ENCODE measurements around the gene HPCAL1.

The HPCAL1 gene

GRCh38 chr2:10383960-10384734 lies 81.4 kb downstream of the HPCAL1 start:
- Histone ChIP-seq H3K36me3 (ENCODE audit: control insufficient read depth, insufficient read depth, low read length) (no peaks in the 10 kb centered on the region), H3K27ac (ENCODE audit: low read depth, low read length) (no peak overlapping the region), H2BK120ac (ENCODE audit: low read depth, low read length) (no peak overlapping the region), H3K4me3 (ENCODE audit: low read length) (no peak overlapping the region), H3K23ac (ENCODE audit: low read length) (no peak overlapping the region), H3K4me1 (ENCODE audit: control insufficient read depth, low read depth, low read length) (peaks cover 18% of the 10 kb centered on the region), H3K18ac (ENCODE audit: low read length) (no peak overlapping the region), H4K5ac (ENCODE audit: low read length) (no peak overlapping the region), H2AK5ac (ENCODE audit: low read length) (no peak overlapping the region), H3K79me2 (ENCODE audit: control insufficient read depth, insufficient read depth, low read length) (no peaks in the 10 kb centered on the region), H2BK15ac (replicated peaks; ENCODE audit: low read depth) (no peak overlapping the region), H3K9ac (ENCODE audit: low read length) (no peak overlapping the region), H3K56ac (ENCODE audit: low read length) (no peak overlapping the region), H3K27me3 (ENCODE audit: insufficient read depth, low read length, poor library complexity) (no peaks in the 10 kb centered on the region), H3K4ac (ENCODE audit: low read depth, low read length) (no peak overlapping the region), H2BK5ac (ENCODE audit: low read length) (no peak overlapping the region), H3K79me1 (ENCODE audit: low read length) (no peaks in the 10 kb centered on the region), H3K4me2 (ENCODE audit: low read length) (no peak overlapping the region), H4K8ac (ENCODE audit: low read depth, low read length) (no peak overlapping the region)
- no CpG with 5 or more reads among the region's 8 CpGs for WGBS (ENCODE audit: extremely low coverage, insufficient coverage, low lambda C conversion rate)
- no peak for DNase-seq

GRCh38 chr2:10385501-10385900 lies 82.8 kb downstream of the HPCAL1 start:
- H3K4me3 ChIP-seq (ENCODE audit: low read length), result no peak overlapping the region
- no CpG with 5 or more reads among the region's 17 CpGs for WGBS (ENCODE audit: extremely low coverage, insufficient coverage, low lambda C conversion rate)

DNA sequence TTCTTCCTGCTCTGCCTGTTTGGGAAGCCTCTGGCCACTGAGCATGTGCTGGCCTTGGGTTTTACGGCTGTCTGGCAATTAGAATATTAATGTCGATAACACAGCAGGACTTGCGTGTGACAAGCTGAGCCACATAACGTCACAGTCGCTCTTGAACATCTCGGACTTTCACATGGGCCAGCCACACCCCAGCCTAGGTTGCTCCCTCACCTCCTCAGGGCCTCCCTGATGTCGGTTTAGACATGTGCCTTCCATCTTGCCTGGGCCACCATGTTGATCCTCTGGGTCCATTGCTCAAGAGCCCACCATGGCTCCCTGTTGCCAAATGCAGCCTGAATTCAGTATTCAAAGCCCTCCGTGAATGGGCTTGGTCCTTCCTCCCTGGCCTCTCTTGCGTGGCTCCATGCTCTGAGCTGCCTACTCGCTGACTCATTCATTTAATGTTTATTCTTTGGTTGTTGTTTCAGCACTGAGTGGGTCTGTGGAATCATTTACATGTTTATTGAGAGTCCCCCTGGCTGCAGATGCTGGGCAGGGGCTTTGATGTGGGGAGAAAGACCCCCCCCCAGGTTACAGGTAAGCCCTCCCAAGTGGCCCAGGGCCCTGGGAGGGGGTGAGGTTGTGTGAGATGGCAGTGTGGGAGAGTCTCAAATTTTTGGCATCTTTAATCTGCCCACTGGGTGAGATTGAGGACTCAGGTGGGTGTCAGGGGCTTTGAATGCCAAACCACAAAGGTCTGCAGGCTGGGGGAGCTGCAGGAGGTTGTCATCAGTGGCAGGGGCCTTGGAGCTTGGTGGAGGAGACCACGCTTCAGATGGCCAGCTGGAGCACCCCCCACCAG lies 83.4 kb downstream of the HPCAL1 start:
- Histone ChIP-seq H3K18ac (ENCODE audit: low read length) (no peak overlapping the region), H3K27ac (ENCODE audit: low read depth, low read length) (no peak overlapping the region), H2BK5ac (ENCODE audit: low read length) (no peak overlapping the region), H3K56ac (ENCODE audit: low read length) (no peak overlapping the region), H4K8ac (ENCODE audit: low read depth, low read length) (no peak overlapping the region), H3K4me2 (ENCODE audit: low read length) (no peak overlapping the region), H3K4me3 (ENCODE audit: low read length) (no peak overlapping the region), H3K36me3 (ENCODE audit: control insufficient read depth, insufficient read depth, low read length) (no peaks in the 10 kb centered on the region), H3K4me1 (ENCODE audit: control insufficient read depth, low read depth, low read length) (peaks cover 17% of the 10 kb centered on the region), H2BK15ac (replicated peaks; ENCODE audit: low read depth) (no peak overlapping the region), H3K27me3 (ENCODE audit: insufficient read depth, low read length, poor library complexity) (no peaks in the 10 kb centered on the region), H2BK120ac (ENCODE audit: low read depth, low read length) (no peak overlapping the region), H3K23ac (ENCODE audit: low read length) (no peak overlapping the region), H2AK5ac (ENCODE audit: low read length) (no peak overlapping the region), H3K4ac (ENCODE audit: low read depth, low read length) (no peak overlapping the region), H3K79me2 (ENCODE audit: control insufficient read depth, insufficient read depth, low read length) (no peaks in the 10 kb centered on the region), H4K5ac (ENCODE audit: low read length) (no peak overlapping the region), H3K79me1 (ENCODE audit: low read length) (no peaks in the 10 kb centered on the region), H3K9ac (ENCODE audit: low read length) (no peak overlapping the region)
- DNase-seq, result no peak
- no CpG with 5 or more reads among the region's 11 CpGs for WGBS (ENCODE audit: extremely low coverage, insufficient coverage, low lambda C conversion rate)

More at GRCh38 chr2:10385501-10385900, 82.8 kb downstream of the HPCAL1 start:
- Histone ChIP-seq H3K27me3 (ENCODE audit: insufficient read depth, low read length, poor library complexity) (no peaks in the 10 kb centered on the region), H2BK5ac (ENCODE audit: low read length) (no peak overlapping the region), H3K9ac (ENCODE audit: low read length) (no peak overlapping the region), H4K8ac (ENCODE audit: low read depth, low read length) (no peak overlapping the region), H3K4me1 (ENCODE audit: control insufficient read depth, low read depth, low read length) (peaks cover 18% of the 10 kb centered on the region), H3K27ac (ENCODE audit: low read depth, low read length) (no peak overlapping the region), H3K4me2 (ENCODE audit: low read length) (no peak overlapping the region), H3K79me2 (ENCODE audit: control insufficient read depth, insufficient read depth, low read length) (no peaks in the 10 kb centered on the region), H3K79me1 (ENCODE audit: low read length) (no peaks in the 10 kb centered on the region), H4K5ac (ENCODE audit: low read length) (no peak overlapping the region), H3K56ac (ENCODE audit: low read length) (no peak overlapping the region), H3K36me3 (ENCODE audit: control insufficient read depth, insufficient read depth, low read length) (no peaks in the 10 kb centered on the region), H2BK15ac (replicated peaks; ENCODE audit: low read depth) (no peak overlapping the region), H3K23ac (ENCODE audit: low read length) (no peak overlapping the region), H2AK5ac (ENCODE audit: low read length) (no peak overlapping the region), H3K4ac (ENCODE audit: low read depth, low read length) (no peak overlapping the region), H2BK120ac (ENCODE audit: low read depth, low read length) (no peak overlapping the region), H3K18ac (ENCODE audit: low read length) (no peak overlapping the region)
- DNase-seq, result no peak

DNA sequence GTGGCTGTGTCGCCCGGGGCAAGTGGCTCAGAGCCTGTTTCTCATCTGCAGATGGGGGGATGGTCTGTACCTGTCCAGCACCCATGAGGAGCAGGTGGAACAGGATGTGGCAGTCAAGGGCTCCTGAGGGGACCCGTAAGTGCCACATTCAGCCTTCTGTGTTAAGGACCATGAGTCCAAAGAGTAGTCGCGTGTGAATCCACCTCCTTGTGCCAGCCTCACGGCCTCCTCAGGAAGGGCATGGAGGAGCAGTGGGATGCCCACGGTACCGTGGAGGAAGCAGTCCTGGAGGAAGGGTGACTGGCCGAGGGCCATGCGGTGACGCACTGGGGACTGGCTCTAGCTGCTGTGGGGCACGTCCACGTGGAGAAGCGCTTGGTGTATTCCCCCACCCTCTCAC lies 84.3 kb downstream of the HPCAL1 start:
- no peak for DNase-seq
- no CpG with 5 or more reads among the region's 14 CpGs for WGBS (ENCODE audit: extremely low coverage, insufficient coverage, low lambda C conversion rate)
- Histone ChIP-seq H3K18ac (ENCODE audit: low read length) (no peak overlapping the region), H4K5ac (ENCODE audit: low read length) (no peak overlapping the region), H4K8ac (ENCODE audit: low read depth, low read length) (no peak overlapping the region), H3K4ac (ENCODE audit: low read depth, low read length) (no peak overlapping the region), H2AK5ac (ENCODE audit: low read length) (no peak overlapping the region), H2BK120ac (ENCODE audit: low read depth, low read length) (no peak overlapping the region), H2BK15ac (replicated peaks; ENCODE audit: low read depth) (no peak overlapping the region), H3K36me3 (ENCODE audit: control insufficient read depth, insufficient read depth, low read length) (no peaks in the 10 kb centered on the region), H3K56ac (ENCODE audit: low read length) (no peak overlapping the region), H3K79me1 (ENCODE audit: low read length) (no peaks in the 10 kb centered on the region), H3K27ac (ENCODE audit: low read depth, low read length) (no peak overlapping the region), H3K4me1 (ENCODE audit: control insufficient read depth, low read depth, low read length) (peaks cover 9% of the 10 kb centered on the region), H3K23ac (ENCODE audit: low read length) (no peak overlapping the region), H3K79me2 (ENCODE audit: control insufficient read depth, insufficient read depth, low read length) (no peaks in the 10 kb centered on the region), H3K27me3 (ENCODE audit: insufficient read depth, low read length, poor library complexity) (no peaks in the 10 kb centered on the region), H3K4me3 (ENCODE audit: low read length) (no peak overlapping the region), H3K9ac (ENCODE audit: low read length) (no peak overlapping the region), H2BK5ac (ENCODE audit: low read length) (no peak overlapping the region), H3K4me2 (ENCODE audit: low read length) (no peak overlapping the region)

GRCh38 chr2:10388954-10389560 lies 86.4 kb downstream of the HPCAL1 start:
- Histone ChIP-seq H3K56ac (ENCODE audit: low read length) (no peak overlapping the region), H3K23ac (ENCODE audit: low read length) (no peak overlapping the region), H3K4me3 (ENCODE audit: low read length) (no peak overlapping the region), H3K4ac (ENCODE audit: low read depth, low read length) (no peak overlapping the region), H3K4me2 (ENCODE audit: low read length) (no peak overlapping the region), H3K9ac (ENCODE audit: low read length) (no peak overlapping the region), H2AK5ac (ENCODE audit: low read length) (no peak overlapping the region), H3K36me3 (ENCODE audit: control insufficient read depth, insufficient read depth, low read length) (no peaks in the 10 kb centered on the region), H3K27ac (ENCODE audit: low read depth, low read length) (no peak overlapping the region), H3K79me1 (ENCODE audit: low read length) (no peaks in the 10 kb centered on the region), H3K4me1 (ENCODE audit: control insufficient read depth, low read depth, low read length) (peaks cover 5% of the 10 kb centered on the region), H2BK120ac (ENCODE audit: low read depth, low read length) (no peak overlapping the region), H3K27me3 (ENCODE audit: insufficient read depth, low read length, poor library complexity) (no peaks in the 10 kb centered on the region), H2BK15ac (replicated peaks; ENCODE audit: low read depth) (no peak overlapping the region), H3K18ac (ENCODE audit: low read length) (no peak overlapping the region), H4K8ac (ENCODE audit: low read depth, low read length) (no peak overlapping the region), H4K5ac (ENCODE audit: low read length) (no peak overlapping the region), H3K79me2 (ENCODE audit: control insufficient read depth, insufficient read depth, low read length) (no peaks in the 10 kb centered on the region), H2BK5ac (ENCODE audit: low read length) (no peak overlapping the region)
- DNase-seq, result no peak
- WGBS (ENCODE audit: extremely low coverage, insufficient coverage, low lambda C conversion rate), result no CpG with 5 or more reads among the region's 12 CpGs
